ENCODE measurements around the gene PRMT2.
"Not testable (repeated sequence)": the region's sequence is repeated elsewhere in the genome, so short reads cannot be mapped to it uniquely, and the experiment has no call there.

PRMT2 gene

DNA sequence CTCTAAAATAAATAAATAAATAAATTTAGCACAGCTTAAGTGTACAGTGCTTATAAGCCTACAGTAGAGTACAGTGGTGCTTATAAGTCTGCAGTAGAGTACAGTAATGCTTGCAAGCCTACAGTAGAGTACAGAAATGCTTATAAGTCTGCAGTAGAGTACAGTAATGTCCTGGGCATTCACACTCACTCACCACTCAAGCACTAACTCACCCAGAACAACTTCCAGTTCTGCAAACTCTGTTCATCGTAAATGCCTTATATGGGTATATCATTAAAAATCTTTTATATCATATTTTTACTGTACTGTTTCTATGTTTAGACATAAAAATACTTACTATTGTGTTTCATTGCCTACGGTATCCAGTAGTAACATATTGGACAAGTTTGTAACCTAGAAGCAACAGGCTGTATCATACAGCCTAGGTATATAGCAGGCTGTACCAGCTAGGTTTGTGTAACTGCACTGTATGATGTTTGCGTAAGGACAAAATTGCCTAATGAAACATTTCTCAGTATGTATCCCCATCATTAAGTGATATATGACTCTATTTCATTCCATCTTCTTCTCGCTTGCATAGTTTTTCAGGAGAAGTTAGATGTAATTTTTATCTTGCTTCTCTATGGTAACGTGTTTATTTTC lies 16.6 kb upstream of the PRMT2 start:
- DNase-seq = no peak

DNA sequence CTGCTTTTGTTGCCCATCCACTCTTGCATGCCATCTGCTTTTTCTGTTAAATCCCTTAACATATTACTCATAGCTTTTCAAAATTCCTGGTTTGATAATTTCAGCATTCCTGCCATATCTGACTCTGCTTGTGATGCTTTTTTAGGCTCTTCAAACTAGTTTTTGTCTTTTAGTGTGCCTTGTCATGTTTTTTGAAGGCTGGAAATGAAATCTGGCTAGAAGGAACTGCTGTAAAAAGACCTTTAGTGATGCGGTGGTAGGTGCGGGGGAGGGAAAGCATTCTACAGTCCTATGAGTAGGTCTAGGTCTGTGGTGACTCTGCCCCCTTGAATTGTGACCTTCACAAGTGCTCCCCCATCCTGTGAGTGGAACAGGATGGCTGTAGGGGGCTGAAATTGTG lies 15.6 kb upstream of the PRMT2 start:
- DNase-seq = no peak

DNA sequence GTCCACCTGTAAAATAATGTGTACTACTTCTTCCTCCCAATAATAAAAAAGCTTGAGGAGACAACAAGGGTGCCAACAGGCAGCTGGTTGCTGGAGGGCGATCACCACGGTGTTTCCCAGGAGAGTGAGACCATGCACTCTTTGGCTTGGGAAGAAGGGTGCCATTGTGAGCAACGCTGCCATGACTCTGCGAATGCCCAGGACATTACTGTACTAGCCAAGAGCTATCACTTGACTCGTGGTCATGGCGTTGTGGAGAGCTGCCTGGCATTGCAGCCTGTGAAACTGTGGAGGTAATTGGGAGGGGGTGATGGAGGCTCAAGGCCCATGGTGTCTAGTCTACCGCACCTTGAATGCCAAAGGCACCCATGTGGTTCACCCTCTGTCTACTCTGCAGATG lies 14.6 kb upstream of the PRMT2 start:
- no peak for DNase-seq

GRCh38 chr21:46621457-46622182 lies 13.9 kb upstream of the PRMT2 start:
- DNase-seq = no peak

DNA sequence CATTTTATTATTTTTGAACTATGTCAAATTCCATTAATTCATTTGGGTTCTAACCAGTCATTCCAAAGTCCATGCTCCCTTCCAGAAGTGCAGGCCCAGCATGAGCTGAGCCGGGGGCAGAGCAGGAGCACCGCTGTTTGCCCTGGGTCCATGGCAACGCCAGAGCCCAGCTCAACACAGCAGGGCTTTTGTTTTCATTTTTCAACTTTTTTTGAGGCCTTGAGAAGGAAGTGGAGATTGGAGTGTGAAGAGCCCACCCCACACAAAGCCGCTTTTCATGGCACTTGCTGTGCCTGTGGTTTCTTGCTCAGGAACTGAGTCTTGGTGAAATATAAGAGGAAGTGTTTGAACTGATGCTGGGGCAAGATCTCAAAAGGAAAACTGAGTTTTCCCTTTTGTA lies 13.2 kb upstream of the PRMT2 start:
- DNase-seq = no peak

DNA sequence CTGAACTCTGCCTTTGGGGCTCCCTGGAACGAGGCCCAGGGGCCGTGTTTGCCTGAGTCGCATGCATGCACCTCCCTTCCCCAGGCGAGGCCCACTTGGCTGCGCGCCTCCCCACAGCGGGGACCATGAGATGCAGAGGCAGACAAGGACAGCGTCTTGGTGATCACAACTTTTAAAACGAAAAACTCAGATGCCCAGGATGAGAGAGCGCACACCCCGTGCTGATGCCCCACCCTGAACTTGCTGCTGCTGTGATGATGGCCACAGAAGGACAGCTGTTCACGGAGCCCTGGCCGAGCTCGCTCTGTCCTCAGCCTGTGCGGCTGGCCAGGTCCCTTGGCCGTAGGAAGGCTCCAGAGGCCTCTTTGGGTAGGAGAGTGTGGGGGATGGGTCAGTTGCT lies 11.4 kb upstream of the PRMT2 start:
- DNase-seq = no peak

DNA sequence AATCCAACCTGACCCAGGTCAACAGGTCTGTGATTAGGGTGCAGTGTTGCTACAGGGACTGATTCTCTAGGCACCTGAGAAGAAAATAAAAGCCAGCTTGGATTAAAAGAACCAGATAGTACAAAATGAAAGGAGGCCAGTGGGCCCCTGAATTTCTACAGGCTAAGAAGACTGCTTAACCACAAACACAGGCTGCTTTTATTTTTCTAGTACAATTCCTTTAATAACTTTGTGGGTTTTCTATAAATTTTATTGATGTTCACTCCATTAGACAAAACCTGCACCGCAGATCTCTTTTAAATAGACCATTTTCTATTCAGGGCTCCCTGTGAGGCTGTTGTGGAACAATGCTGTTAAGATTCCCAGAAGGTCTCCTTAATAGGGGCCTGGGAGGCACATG lies 9.7 kb upstream of the PRMT2 start:
- DNase-seq = no peak

GRCh38 chr21:46626536-46626935 lies 8.9 kb upstream of the PRMT2 start:
- no peak for DNase-seq

DNA sequence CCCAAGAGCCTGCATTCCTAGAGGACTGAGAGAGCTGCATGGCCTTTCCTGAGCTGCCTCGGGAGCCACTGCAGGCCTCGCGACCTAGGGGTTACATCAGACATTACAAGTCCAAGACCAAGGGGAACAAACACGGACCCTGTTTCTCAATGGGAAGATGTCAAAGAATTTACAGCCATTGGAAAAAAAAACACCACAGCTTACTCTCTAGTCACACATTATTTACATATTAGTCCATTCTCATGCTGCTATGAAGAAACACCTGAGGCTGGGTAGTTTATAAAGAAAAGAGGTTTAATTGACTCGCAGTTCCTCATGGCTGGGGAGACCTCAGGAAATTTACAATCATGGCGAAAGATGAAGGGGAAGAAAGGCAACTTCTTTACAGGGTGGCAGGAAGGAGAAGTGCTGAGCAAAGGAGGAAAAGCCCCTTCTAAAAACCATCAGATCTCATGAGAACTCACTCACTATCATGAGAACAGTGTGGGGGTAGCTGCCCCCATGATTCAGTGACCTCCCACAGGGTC lies 8.4 kb upstream of the PRMT2 start:
- no peak for DNase-seq

- no peak for DNase-seq
These were observed 7.7 kb upstream of the PRMT2 start for GRCh38 chr21:46627726-46628125.

GRCh38 chr21:46628868-46629267 lies 6.6 kb upstream of the PRMT2 start:
- no peak for DNase-seq

- DNase-seq = not testable (repeated sequence)
These were observed 4.6 kb upstream of the PRMT2 start for GRCh38 chr21:46630915-46631314.

- no peak for DNase-seq
These were observed 1.9 kb upstream of the PRMT2 start for GRCh38 chr21:46633566-46633965.

DNA sequence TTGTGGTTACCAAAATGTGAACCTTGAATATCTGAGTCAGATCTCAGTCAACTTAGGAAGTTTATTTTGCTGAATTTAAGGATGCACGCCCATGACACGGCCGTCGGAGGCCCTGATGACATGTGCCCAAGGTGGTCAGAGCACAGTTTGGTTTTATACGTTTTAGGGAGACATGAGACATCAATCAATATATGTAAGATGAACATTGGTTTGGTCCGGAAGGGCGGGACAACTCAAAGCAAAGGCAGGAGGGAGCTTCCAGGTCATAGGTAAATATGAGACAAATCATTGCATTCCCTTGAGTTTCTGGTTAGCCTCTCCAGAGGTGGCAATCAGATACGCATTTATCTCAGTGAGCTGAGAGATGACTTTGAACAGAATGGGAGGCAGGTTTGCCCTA lies 1.0 kb upstream of the PRMT2 start:
- no peak for DNase-seq

DNA sequence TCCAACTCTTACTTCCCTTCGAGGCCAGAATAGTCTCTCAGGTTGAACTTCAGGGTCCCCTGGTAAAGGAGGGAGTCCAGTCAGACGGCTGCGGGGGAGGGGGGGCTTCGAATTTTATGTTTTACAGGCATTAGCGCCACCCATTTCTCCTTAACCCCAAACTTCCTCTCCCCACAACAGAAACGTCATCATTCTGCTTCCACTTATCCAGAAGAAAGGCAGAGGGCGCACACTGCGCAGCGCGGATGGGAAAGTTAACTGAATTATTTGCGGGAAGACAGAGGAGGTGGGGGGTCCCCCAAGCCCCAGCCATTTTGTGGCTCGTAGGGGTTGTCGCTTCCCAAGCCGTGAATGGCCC lies 529 bp upstream of the PRMT2 start:
- DNase-seq = no peak

GRCh38 chr21:46636181-46636512 lies 673 bp downstream of the PRMT2 start:
- no peak for DNase-seq

DNA sequence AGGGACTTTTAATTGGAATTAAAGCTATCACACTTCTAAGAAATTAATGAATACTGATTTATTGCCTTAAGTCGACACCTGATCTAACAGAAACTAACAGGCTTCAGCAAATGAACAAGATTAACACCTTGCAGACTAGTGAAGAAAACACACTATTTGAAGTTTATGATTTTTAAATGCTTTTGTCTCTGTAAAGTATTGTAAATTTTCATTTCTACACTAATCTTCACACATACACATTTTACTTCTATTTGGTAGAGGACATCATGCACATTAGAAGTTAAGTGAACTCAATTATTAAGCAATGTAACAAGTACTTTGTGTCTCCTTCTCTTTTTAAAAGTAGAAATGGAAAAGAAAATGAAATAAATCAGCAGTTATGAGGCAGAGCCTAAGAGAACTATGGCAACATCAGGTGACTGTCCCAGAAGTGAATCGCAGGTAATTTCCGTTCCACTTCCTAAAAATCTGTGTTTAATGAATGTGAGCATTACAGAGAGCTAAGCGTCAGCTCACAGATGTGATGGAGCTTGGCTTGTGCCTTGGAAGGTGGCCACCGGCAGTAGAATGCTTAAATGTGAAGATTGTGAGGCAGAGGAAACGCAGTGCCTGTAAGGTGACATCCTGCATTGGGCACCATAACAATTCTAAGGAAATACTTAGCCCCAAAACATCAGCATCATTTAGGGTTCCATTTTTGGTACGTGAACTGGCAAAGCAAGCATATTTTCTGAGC lies 1.2 kb downstream of the PRMT2 start:
- DNase-seq = no peak

GRCh38 chr21:46637952-46638746 lies 2.7 kb downstream of the PRMT2 start:
- no peak for DNase-seq

- no peak for DNase-seq
These were observed 4.3 kb downstream of the PRMT2 start for GRCh38 chr21:46639489-46640386.

GRCh38 chr21:46641656-46642055 lies 6.2 kb downstream of the PRMT2 start:
- no peak for DNase-seq

DNA sequence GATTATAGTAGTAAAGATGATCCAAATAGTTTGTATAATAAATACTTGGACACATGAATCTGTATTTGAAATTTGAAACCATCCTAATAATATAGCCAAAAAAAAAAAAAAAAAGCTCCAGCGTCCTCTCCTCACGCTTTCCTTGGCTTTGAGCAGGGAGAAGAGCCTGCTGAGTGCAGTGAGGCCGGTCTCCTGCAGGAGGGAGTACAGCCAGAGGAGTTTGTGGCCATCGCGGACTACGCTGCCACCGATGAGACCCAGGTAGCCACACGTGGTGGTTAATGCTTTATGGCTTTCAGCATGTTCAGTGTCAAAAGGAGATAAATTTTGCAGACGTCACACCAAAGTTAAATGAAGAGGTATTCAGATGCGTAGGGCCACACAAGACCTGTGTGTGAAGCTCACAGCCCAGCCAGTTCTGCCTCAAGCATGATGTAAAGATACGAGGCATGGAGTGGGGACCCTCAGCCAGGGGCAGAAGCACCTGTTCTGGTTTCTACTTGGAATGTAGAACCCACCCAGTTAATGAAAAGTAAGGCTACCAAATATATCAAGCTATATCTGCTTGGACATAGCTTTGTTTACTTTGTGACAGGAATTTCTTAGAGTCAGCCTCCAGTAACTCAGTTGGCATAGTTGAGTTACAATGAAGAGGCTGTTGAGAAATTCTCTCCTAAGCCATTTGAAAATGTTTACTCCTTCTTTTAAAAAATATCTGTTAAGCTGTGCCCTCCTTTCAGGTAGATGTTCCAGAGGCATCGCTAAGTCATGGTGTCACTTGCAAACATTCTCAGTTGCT lies 8.1 kb downstream of the PRMT2 start:
- DNase-seq = no peak
